Adrenal gland (tissue), 5 donors: ENCODE results near the gene ALG13.

Experiments used
- POLR2A ChIP-seq, 2 donors: fragments of 450-650 bp; IDR thresholded peaks; one replicate each; pipeline ENCODE4 v1.6.1; 2017; ENCODE audit warnings: antibody characterized with exemption in 2 of 2, mild to moderate bottlenecking in 2 of 2, moderate library complexity in 1 of 2
- TF ChIP-seq, protein P1 (sequence below), 6 experiments: fragments of 450-650 bp in 4 of 6; fragments of 200-600 bp in 2 of 6; sonication (generic) in 1 of 6; IDR thresholded peaks; 1 replicate in 5 of 6; 2 replicates in 1 of 6; pipeline versions ENCODE4 v1.5.1 to v1.8.0; 2016 to 2021; ENCODE audit warnings: antibody characterized with exemption in 6 of 6, mild to moderate bottlenecking in 2 of 6, moderate library complexity in 1 of 6
- donor health status: DM: no; HTN: no; CAD: no.

DNA sequence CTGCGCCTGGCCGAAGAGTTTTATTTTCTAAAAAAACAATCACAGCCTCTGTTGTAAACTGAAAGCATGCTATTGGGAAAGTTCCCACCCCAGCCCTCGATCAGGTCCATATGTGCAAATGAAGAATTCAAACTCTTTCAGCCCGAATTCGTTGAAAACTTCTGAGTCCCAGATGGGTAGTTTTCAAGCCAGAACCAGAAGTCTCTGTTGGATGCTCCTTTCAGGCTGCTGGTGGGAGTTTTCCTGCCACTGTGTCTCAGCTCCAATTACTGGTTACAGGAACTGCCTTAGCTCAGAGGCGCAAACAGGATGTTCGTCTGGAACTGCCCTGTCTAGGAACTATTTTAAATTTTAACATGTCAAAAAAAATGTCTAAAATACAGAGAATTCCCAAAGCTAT is 9.3 kb upstream of the ALG13 start:
- TF ChIP-seq, protein P1, sequence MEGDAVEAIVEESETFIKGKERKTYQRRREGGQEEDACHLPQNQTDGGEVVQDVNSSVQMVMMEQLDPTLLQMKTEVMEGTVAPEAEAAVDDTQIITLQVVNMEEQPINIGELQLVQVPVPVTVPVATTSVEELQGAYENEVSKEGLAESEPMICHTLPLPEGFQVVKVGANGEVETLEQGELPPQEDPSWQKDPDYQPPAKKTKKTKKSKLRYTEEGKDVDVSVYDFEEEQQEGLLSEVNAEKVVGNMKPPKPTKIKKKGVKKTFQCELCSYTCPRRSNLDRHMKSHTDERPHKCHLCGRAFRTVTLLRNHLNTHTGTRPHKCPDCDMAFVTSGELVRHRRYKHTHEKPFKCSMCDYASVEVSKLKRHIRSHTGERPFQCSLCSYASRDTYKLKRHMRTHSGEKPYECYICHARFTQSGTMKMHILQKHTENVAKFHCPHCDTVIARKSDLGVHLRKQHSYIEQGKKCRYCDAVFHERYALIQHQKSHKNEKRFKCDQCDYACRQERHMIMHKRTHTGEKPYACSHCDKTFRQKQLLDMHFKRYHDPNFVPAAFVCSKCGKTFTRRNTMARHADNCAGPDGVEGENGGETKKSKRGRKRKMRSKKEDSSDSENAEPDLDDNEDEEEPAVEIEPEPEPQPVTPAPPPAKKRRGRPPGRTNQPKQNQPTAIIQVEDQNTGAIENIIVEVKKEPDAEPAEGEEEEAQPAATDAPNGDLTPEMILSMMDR (IDR thresholded peaks at IDR 0.05), result no peak
- no peak for TF ChIP-seq POLR2A (IDR thresholded peaks at IDR 0.05)
